PFSK-1 (cell line): Measurements from ENCODE around the gene SULF2.

Source experiments
- FOXP2 ChIP-seq: optimal IDR thresholded peaks from 2 replicates; pipeline ENCODE3; 2011; ENCODE audit warnings: borderline replicate concordance, control low read depth, inconsistent platforms; ENCODE audit not compliant: insufficient read depth; ENCODE audit errors: extremely low read length, extremely low read depth
- POLR2AphosphoS5 ChIP-seq: IDR thresholded peaks from 2 replicates; pipeline ENCODE4 v1.6.1; 2012; ENCODE audit warnings: low read depth, mild to moderate bottlenecking, control low read depth, low read length, moderate library complexity
- SIN3A ChIP-seq: IDR thresholded peaks from 2 replicates; pipeline ENCODE4 v1.6.1; 2012; ENCODE audit warnings: mild to moderate bottlenecking, low read length, moderate library complexity, borderline replicate concordance; ENCODE audit not compliant: insufficient read depth
- TAF1 ChIP-seq: IDR thresholded peaks from 2 replicates; pipeline ENCODE4 v1.6.1; 2012; ENCODE audit warnings: low read length, control low read depth, borderline replicate concordance; ENCODE audit not compliant: insufficient read depth
- TF ChIP-seq, protein P1 (sequence below), 2 experiments: IDR thresholded peaks; 2 replicates each; pipeline versions ENCODE4 v1.6.1 to v1.8.0; 2011 to 2012; ENCODE audit warnings: low read depth in 2 of 2, low read length in 2 of 2, control low read depth in 1 of 2, inconsistent platforms in 1 of 2, mild to moderate bottlenecking in 1 of 2, moderate library complexity in 1 of 2; ENCODE audit not compliant: insufficient read depth in 1 of 2

DNA sequence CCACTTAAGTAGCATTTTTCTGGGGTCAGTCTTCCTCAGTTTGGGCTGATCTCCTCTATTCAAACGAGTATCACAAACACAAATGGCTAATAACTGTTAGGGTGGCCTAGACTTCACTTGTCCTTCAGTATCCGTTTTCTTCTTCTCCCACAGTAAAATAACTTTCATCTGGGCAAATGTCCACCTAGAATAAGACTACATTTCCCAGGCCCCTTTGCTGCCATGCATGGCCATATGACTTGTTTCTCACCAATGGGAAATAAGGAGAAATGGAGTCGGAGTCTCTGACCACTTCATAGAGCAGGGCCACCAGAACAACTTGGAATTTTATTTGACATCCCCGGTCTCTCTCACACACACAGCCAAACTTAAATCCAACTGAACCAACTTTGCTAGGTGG is 51.4 kb downstream of the SULF2 start:
- no peak for TF ChIP-seq TAF1
- no peak for TF ChIP-seq SIN3A
- TF ChIP-seq, protein P1, sequence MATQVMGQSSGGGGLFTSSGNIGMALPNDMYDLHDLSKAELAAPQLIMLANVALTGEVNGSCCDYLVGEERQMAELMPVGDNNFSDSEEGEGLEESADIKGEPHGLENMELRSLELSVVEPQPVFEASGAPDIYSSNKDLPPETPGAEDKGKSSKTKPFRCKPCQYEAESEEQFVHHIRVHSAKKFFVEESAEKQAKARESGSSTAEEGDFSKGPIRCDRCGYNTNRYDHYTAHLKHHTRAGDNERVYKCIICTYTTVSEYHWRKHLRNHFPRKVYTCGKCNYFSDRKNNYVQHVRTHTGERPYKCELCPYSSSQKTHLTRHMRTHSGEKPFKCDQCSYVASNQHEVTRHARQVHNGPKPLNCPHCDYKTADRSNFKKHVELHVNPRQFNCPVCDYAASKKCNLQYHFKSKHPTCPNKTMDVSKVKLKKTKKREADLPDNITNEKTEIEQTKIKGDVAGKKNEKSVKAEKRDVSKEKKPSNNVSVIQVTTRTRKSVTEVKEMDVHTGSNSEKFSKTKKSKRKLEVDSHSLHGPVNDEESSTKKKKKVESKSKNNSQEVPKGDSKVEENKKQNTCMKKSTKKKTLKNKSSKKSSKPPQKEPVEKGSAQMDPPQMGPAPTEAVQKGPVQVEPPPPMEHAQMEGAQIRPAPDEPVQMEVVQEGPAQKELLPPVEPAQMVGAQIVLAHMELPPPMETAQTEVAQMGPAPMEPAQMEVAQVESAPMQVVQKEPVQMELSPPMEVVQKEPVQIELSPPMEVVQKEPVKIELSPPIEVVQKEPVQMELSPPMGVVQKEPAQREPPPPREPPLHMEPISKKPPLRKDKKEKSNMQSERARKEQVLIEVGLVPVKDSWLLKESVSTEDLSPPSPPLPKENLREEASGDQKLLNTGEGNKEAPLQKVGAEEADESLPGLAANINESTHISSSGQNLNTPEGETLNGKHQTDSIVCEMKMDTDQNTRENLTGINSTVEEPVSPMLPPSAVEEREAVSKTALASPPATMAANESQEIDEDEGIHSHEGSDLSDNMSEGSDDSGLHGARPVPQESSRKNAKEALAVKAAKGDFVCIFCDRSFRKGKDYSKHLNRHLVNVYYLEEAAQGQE (IDR thresholded peaks at IDR 0.05; ENCODE audit: insufficient read depth in 1 of 2, low read depth in 2 of 2, low read length in 2 of 2) = no peak
- TF ChIP-seq POLR2AphosphoS5 = no peak
- no peak for TF ChIP-seq FOXP2
